DND-41 (cell line): ENCODE measurements around the gene C1orf210.

Experiments used
- ATAC-seq: fragments of 200-7000 bp; cut with Tn5 transposase; 3 replicates; pipeline ENCODE4 v1.9.1; 2021; ENCODE audit warnings: low read depth; ENCODE audit not compliant: insufficient read depth
- DNase-seq: peaks from one replicate; pipeline ENCODE4 v3.0.0-alpha.2; 2020
- H2AFZ ChIP-seq: 2 replicates; pipeline ENCODE4 v1.6.0; 2012; ENCODE audit warnings: low read depth, low read length
- H3K27ac ChIP-seq: 2 replicates; pipeline ENCODE4 v1.5.1; 2012; ENCODE audit warnings: low read length, inconsistent platforms
- H3K27me3 ChIP-seq: fragments of 200-600 bp; sonication (generic); 2 replicates; pipeline ENCODE4 v1.6.0; 2012; ENCODE audit warnings: low read length, mild to moderate bottlenecking, inconsistent platforms; ENCODE audit not compliant: insufficient read depth, poor library complexity
- H3K36me3 ChIP-seq: 2 replicates; pipeline ENCODE4 v1.5.1; 2012; ENCODE audit warnings: low read length, inconsistent platforms; ENCODE audit not compliant: insufficient read depth
- H3K4me1 ChIP-seq: 2 replicates; pipeline ENCODE4 v1.5.1; 2012; ENCODE audit warnings: mild to moderate bottlenecking, low read length; ENCODE audit not compliant: insufficient read depth
- H3K4me2 ChIP-seq: 2 replicates; pipeline ENCODE4 v1.6.0; 2012; ENCODE audit warnings: mild to moderate bottlenecking, moderate library complexity, low read length, inconsistent platforms; ENCODE audit not compliant: insufficient read depth
- H3K4me3 ChIP-seq, 2 experiments: fragments of 200-600 bp in 1 of 2; shearing (Covaris generic) in 1 of 2; 2 replicates each; pipeline ENCODE4 v1.5.1; 2012 to 2016; ENCODE audit warnings: inconsistent platforms in 2 of 2, low read length in 2 of 2, mild to moderate bottlenecking in 2 of 2, low read depth in 1 of 2, moderate library complexity in 1 of 2
- H3K79me2 ChIP-seq: 2 replicates; pipeline ENCODE4 v1.6.0; 2012; ENCODE audit warnings: low read length, inconsistent platforms; ENCODE audit not compliant: insufficient read depth
- H3K9ac ChIP-seq: 2 replicates; pipeline ENCODE4 v1.6.0; 2012; ENCODE audit warnings: low read depth, mild to moderate bottlenecking, inconsistent platforms, low read length, moderate library complexity
- H3K9me3 ChIP-seq: 2 replicates; pipeline ENCODE4 v1.5.1; 2012; ENCODE audit warnings: low read length, moderate library complexity, mild to moderate bottlenecking, inconsistent platforms; ENCODE audit not compliant: insufficient read depth, severe bottlenecking
- H4K20me1 ChIP-seq: 2 replicates; pipeline ENCODE4 v1.6.0; 2012; ENCODE audit warnings: low read length; ENCODE audit not compliant: insufficient read depth
- EZH2 ChIP-seq: IDR thresholded peaks from 3 replicates; pipeline ENCODE4 v1.6.1; 2012; ENCODE audit warnings: borderline replicate concordance, low read depth, mild to moderate bottlenecking, moderate library complexity, low read length, inconsistent platforms; ENCODE audit not compliant: severe bottlenecking
- TF ChIP-seq, protein P1 (sequence below): IDR thresholded peaks from 2 replicates; pipeline ENCODE4 v1.5.1; 2012; ENCODE audit warnings: borderline replicate concordance, low read length, moderate library complexity, mild to moderate bottlenecking; ENCODE audit not compliant: poor library complexity, severe bottlenecking; ENCODE audit errors: extremely low read depth

C1orf210 gene

DNA sequence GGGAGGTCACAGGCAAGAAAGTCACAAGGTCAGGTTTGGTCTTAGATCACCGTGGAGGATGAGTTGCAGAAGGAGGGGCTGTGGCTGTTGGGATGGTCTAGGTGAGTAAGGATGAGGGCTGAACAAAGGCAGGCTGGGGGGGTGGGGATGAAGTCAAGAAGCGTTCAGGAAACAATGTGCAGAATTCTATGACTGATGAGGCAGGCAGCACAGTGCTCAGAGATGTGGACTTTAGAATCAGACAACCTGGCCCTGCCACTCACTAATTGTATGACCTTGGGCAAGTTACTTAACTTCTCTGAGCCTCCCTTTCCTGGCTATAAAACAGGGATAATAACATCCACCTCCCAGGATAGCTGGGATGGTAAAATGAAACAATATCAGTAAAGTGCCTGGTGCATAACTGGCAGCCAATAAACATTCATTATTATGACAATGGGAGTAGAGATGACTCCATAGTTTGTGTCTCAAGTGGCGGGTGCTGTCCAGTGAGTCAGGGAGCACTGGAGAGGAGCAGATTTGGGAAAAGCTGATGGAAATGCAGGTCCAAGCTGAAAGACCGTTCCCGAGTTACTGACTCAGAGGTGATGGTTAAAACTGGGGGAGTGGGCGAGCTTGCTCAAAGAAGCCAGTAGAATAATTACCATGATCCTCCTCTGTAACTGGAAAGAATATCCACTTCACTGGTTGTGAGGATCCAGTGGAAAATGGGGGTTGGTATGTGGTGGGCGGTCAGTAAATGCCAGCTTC lies 17.5 kb upstream of the C1orf210 start:
- no peak for DNase-seq
- H4K20me1 ChIP-seq: no peaks in the 10 kb centered on the region
- H3K4me3 ChIP-seq: no peak overlapping the region
- TF ChIP-seq EZH2: no peak
- TF ChIP-seq, protein P1, sequence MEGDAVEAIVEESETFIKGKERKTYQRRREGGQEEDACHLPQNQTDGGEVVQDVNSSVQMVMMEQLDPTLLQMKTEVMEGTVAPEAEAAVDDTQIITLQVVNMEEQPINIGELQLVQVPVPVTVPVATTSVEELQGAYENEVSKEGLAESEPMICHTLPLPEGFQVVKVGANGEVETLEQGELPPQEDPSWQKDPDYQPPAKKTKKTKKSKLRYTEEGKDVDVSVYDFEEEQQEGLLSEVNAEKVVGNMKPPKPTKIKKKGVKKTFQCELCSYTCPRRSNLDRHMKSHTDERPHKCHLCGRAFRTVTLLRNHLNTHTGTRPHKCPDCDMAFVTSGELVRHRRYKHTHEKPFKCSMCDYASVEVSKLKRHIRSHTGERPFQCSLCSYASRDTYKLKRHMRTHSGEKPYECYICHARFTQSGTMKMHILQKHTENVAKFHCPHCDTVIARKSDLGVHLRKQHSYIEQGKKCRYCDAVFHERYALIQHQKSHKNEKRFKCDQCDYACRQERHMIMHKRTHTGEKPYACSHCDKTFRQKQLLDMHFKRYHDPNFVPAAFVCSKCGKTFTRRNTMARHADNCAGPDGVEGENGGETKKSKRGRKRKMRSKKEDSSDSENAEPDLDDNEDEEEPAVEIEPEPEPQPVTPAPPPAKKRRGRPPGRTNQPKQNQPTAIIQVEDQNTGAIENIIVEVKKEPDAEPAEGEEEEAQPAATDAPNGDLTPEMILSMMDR: no peak
- no peaks in the 10 kb centered on the region for H3K79me2 ChIP-seq
- H2AFZ ChIP-seq: no peak overlapping the region
- no peak overlapping the region for H3K9ac ChIP-seq
- H3K4me2 ChIP-seq: no peak overlapping the region
- H3K36me3 ChIP-seq: no peaks in the 10 kb centered on the region
- H3K27me3 ChIP-seq: peaks cover 10% of the 10 kb centered on the region
- H3K9me3 ChIP-seq: no peaks in the 10 kb centered on the region
- no peak overlapping the region for H3K27ac ChIP-seq
- H3K4me1 ChIP-seq: no peaks in the 10 kb centered on the region
- ATAC-seq: no peak

DNA sequence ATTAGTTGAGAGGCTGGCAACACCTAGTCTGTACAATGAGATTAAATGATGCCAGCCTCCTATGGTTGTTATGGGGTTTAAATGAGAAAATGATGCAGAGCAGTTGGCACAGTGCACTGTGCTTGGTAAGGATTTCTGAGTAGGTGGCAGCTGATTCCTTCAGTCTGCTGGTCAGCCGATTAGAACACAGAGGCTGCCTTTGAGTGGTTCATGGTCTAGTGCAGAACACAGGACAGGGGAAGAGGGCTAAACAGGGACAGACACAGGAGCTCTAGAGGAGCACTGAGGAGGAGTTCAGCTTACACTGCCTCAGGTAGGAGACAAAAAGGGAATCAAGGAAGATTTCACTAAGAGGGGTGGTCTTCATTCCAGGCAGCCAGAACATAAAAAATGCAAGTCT lies 16.8 kb upstream of the C1orf210 start:
- H3K27me3 ChIP-seq: peaks cover 10% of the 10 kb centered on the region
- no peak overlapping the region for H2AFZ ChIP-seq
- no peaks in the 10 kb centered on the region for H3K36me3 ChIP-seq
- no peaks in the 10 kb centered on the region for H3K79me2 ChIP-seq
- H3K27ac ChIP-seq: no peak overlapping the region
- ATAC-seq (no peak), DNase-seq (no peak)
- no peak overlapping the region for H3K4me3 ChIP-seq
- H3K9me3 ChIP-seq: no peaks in the 10 kb centered on the region
- no peaks in the 10 kb centered on the region for H3K4me1 ChIP-seq
- H3K9ac ChIP-seq: no peak overlapping the region
- no peaks in the 10 kb centered on the region for H4K20me1 ChIP-seq
- TF ChIP-seq, protein P1: no peak
- TF ChIP-seq EZH2: no peak
- no peak overlapping the region for H3K4me2 ChIP-seq

- H3K9ac ChIP-seq: no peak within 1 kb of the TSS
- H3K4me2 ChIP-seq: no peak within 1 kb of the TSS
- no peaks in the 10 kb centered on the region for H3K36me3 ChIP-seq
- DNase-seq (no peak), ATAC-seq (no peak)
- no peak within 1 kb of the TSS for H2AFZ ChIP-seq
- no peaks in the 10 kb centered on the region for H4K20me1 ChIP-seq
- H3K27ac ChIP-seq: no peak within 1 kb of the TSS
- H3K4me1 ChIP-seq: no peaks in the 10 kb centered on the region
- TF ChIP-seq, protein P1: no peak
- no peak for TF ChIP-seq EZH2
- H3K4me3 ChIP-seq: no peak within 1 kb of the TSS
- H3K9me3 ChIP-seq: no peaks in the 10 kb centered on the region
- no peaks in the 10 kb centered on the region for H3K79me2 ChIP-seq
- H3K27me3 ChIP-seq: peaks cover 10% of the 10 kb centered on the region
Observed at GRCh38 chr1:43300378-43301094, 15.2 kb upstream of the C1orf210 start, which contains the start of gene TIE1. TIE1 (plus strand) TSS chr1:43300982; CDS start chr1:43301072, 90 bp downstream.
